Neural cell (in vitro differentiated cells): ENCODE results near the gene PABPN1L. TPM values are rescaled to one million over a fixed set of nuclear protein-coding genes. Genes with fewer than 3 reads are reported as not detected.

ENCODE experiments used
- H2AFZ ChIP-seq: fragments of 200-600, 300-800 bp; sonication (generic), shearing (Covaris generic); 2 replicates; pipeline ENCODE4 v1.6.0; 2014; ENCODE audit warnings: low read depth, mild to moderate bottlenecking, antibody characterized with exemption, low read length, moderate library complexity
- H3F3A ChIP-seq: fragments of 200-600 bp; shearing (Covaris generic); 2 replicates; pipeline ENCODE4 v1.6.1; 2016; ENCODE audit warnings: mild to moderate bottlenecking, moderate library complexity, mixed read lengths, antibody characterized with exemption, low read length; ENCODE audit not compliant: insufficient read depth, poor library complexity, severe bottlenecking
- H3K27ac ChIP-seq: fragments of 200-600, 300-800 bp; sonication (generic), shearing (Covaris generic); 2 replicates; pipeline ENCODE4 v1.5.1; 2014; ENCODE audit warnings: mild to moderate bottlenecking, low read length, moderate library complexity
- H3K27me3 ChIP-seq: fragments of 300-800, 200-600 bp; sonication (generic), shearing (Covaris generic); 2 replicates; pipeline ENCODE4 v1.6.0; 2014; ENCODE audit warnings: mild to moderate bottlenecking, low read depth, low read length, moderate library complexity; ENCODE audit not compliant: insufficient read depth
- H3K36me3 ChIP-seq: fragments of 300-800, 200-600 bp; sonication (generic), shearing (Covaris generic); 2 replicates; pipeline ENCODE4 v1.5.1; 2014; ENCODE audit warnings: mild to moderate bottlenecking, antibody characterized with exemption, low read length, moderate library complexity; ENCODE audit not compliant: insufficient read depth
- H3K4me2 ChIP-seq: fragments of 300-800, 200-600 bp; sonication (generic), shearing (Covaris generic); 2 replicates; pipeline ENCODE4 v1.6.0; 2014; ENCODE audit warnings: mild to moderate bottlenecking, low read length
- H3K4me3 ChIP-seq: fragments of 300-800, 200-600 bp; sonication (generic), shearing (Covaris generic); 2 replicates; pipeline ENCODE4 v1.5.1; 2014; ENCODE audit warnings: mild to moderate bottlenecking, low read length, moderate library complexity
- H3K79me2 ChIP-seq: fragments of 200-600 bp; shearing (Covaris generic); replicated peaks from 2 replicates; pipeline ENCODE4 v1.6.0; 2014; ENCODE audit warnings: mild to moderate bottlenecking, low read length, moderate library complexity; ENCODE audit not compliant: insufficient read depth
- H3K9ac ChIP-seq: fragments of 300-800, 200-600 bp; sonication (generic), shearing (Covaris generic); 2 replicates; pipeline ENCODE4 v1.6.1; 2016; ENCODE audit warnings: mild to moderate bottlenecking, low read length, mixed read lengths
- H3K9me2 ChIP-seq: fragments of 200-600 bp; shearing (Covaris generic); 2 replicates; pipeline ENCODE4 v1.6.1; 2016; ENCODE audit warnings: mild to moderate bottlenecking, low read length, mixed read lengths; ENCODE audit not compliant: insufficient read depth
- H3K9me3 ChIP-seq: fragments of 200-600, 300-800 bp; sonication (generic), shearing (Covaris generic); 2 replicates; pipeline ENCODE4 v1.6.1; 2016; ENCODE audit warnings: mild to moderate bottlenecking, mixed run types, low read length, moderate library complexity, mixed read lengths
- H4K20me1 ChIP-seq: fragments of 200-600 bp; shearing (Covaris generic); 2 replicates; pipeline ENCODE4 v1.6.1; 2016; ENCODE audit warnings: mild to moderate bottlenecking, mixed run types; ENCODE audit not compliant: insufficient read depth
- EP300 ChIP-seq: fragments of 450-650 bp; conservative IDR thresholded peaks from 2 replicates; pipeline ENCODE4 v1.6.1; 2014; ENCODE audit warnings: antibody characterized with exemption, mild to moderate bottlenecking, moderate library complexity; ENCODE audit not compliant: poor library complexity, severe bottlenecking
- EZH2 ChIP-seq: fragments of 200-600, 300-800 bp; shearing (Covaris generic), sonication (generic); IDR thresholded peaks from 2 replicates; pipeline ENCODE4 v1.6.1; 2014; ENCODE audit warnings: antibody characterized with exemption, low read length, borderline replicate concordance, mild to moderate bottlenecking; ENCODE audit not compliant: insufficient read depth, poor library complexity, severe bottlenecking
- MXI1 ChIP-seq: fragments of 450-650 bp; conservative IDR thresholded peaks from 2 replicates; pipeline ENCODE4 v1.6.1; 2014; ENCODE audit warnings: antibody characterized with exemption, mild to moderate bottlenecking; ENCODE audit not compliant: poor library complexity, severe bottlenecking
- POLR2AphosphoS5 ChIP-seq: IDR thresholded peaks from 2 replicates; pipeline ENCODE4 v1.6.1; 2012
- RAD21 ChIP-seq: fragments of 450-650 bp; conservative IDR thresholded peaks from 2 replicates; pipeline ENCODE4 v1.6.1; 2014; ENCODE audit warnings: antibody characterized with exemption, mild to moderate bottlenecking, moderate library complexity
- SMC3 ChIP-seq: fragments of 450-650 bp; conservative IDR thresholded peaks from 2 replicates; pipeline ENCODE4 v1.6.1; 2014; ENCODE audit warnings: antibody characterized with exemption, mild to moderate bottlenecking, moderate library complexity; ENCODE audit not compliant: poor library complexity
- TAF1 ChIP-seq: IDR thresholded peaks from 2 replicates; pipeline ENCODE4 v1.6.1; 2012; ENCODE audit warnings: low read depth
- polyA plus RNA-seq: library from polyadenylated mRNA; depleted of rRNA; stranded (reverse); fragments of >200 nt; gene quantifications from 2 replicates; pipeline ENCODE4 v1.2.3, GENCODE V29; 2014
- TF ChIP-seq, protein P1 (sequence below): IDR thresholded peaks from 2 replicates; pipeline ENCODE4 v1.6.1; 2012; ENCODE audit warnings: borderline replicate concordance
- TF ChIP-seq, protein P2 (sequence below): fragments of 450-650 bp; IDR thresholded peaks from 2 replicates; pipeline ENCODE4 v1.5.1; 2014; ENCODE audit warnings: antibody characterized with exemption, mild to moderate bottlenecking, moderate library complexity; ENCODE audit not compliant: poor library complexity, severe bottlenecking

The PABPN1L gene
- polyA plus RNA-seq, 1 donor from 2014 or later = 0.20 TPM

DNA sequence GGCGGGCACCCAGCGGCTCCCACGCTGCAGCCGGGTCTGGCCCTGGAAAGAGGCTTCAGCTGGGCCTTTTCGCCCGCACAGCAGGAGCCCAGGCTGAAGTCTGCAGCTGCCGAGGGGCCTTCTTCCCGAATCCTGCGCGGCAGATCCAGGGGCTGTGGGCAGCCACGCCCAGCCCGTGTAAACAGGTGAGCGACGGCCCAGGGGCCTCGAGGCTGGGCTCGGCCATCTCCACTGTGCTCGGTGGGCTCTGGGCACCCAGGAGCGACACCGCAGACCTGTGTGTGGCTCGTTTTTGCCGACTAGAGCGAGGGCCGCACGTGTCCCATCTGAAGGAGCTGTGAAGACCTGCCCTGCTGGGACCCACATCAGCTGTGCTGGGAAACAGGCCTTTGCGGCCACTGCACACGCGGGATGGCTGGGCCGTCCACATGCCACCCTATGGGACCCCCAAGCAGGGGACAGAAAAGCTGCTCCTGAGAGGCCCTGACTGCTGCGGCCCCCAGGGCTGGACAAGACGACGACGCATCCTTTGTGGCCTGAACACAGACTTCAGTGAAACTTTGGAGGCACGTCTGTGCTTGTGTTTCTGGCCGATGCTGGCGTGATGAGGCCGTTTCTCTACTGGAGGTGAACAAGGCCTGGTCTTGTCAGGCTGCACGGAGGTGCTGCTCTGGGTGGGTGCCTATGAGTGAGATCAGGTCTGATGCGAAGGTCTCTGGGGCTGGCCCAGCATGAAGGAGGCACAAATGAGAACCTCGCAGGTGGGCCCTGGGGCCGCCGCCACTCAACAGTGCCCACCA lies 49.5 kb downstream of the PABPN1L start:
- H3K4me3 ChIP-seq = no peak overlapping the region
- H3K27ac ChIP-seq = no peak overlapping the region
- H3K4me2 ChIP-seq = no peak overlapping the region
- no peaks in the 10 kb centered on the region for H3K36me3 ChIP-seq
- TF ChIP-seq, protein P1, sequence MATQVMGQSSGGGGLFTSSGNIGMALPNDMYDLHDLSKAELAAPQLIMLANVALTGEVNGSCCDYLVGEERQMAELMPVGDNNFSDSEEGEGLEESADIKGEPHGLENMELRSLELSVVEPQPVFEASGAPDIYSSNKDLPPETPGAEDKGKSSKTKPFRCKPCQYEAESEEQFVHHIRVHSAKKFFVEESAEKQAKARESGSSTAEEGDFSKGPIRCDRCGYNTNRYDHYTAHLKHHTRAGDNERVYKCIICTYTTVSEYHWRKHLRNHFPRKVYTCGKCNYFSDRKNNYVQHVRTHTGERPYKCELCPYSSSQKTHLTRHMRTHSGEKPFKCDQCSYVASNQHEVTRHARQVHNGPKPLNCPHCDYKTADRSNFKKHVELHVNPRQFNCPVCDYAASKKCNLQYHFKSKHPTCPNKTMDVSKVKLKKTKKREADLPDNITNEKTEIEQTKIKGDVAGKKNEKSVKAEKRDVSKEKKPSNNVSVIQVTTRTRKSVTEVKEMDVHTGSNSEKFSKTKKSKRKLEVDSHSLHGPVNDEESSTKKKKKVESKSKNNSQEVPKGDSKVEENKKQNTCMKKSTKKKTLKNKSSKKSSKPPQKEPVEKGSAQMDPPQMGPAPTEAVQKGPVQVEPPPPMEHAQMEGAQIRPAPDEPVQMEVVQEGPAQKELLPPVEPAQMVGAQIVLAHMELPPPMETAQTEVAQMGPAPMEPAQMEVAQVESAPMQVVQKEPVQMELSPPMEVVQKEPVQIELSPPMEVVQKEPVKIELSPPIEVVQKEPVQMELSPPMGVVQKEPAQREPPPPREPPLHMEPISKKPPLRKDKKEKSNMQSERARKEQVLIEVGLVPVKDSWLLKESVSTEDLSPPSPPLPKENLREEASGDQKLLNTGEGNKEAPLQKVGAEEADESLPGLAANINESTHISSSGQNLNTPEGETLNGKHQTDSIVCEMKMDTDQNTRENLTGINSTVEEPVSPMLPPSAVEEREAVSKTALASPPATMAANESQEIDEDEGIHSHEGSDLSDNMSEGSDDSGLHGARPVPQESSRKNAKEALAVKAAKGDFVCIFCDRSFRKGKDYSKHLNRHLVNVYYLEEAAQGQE = no peak
- TF ChIP-seq RAD21 (no peak), EZH2 (no peak), MXI1 (no peak), SMC3 (no peak), TAF1 (no peak), EP300 (no peak), POLR2AphosphoS5 (no peak)
- TF ChIP-seq, protein P2, sequence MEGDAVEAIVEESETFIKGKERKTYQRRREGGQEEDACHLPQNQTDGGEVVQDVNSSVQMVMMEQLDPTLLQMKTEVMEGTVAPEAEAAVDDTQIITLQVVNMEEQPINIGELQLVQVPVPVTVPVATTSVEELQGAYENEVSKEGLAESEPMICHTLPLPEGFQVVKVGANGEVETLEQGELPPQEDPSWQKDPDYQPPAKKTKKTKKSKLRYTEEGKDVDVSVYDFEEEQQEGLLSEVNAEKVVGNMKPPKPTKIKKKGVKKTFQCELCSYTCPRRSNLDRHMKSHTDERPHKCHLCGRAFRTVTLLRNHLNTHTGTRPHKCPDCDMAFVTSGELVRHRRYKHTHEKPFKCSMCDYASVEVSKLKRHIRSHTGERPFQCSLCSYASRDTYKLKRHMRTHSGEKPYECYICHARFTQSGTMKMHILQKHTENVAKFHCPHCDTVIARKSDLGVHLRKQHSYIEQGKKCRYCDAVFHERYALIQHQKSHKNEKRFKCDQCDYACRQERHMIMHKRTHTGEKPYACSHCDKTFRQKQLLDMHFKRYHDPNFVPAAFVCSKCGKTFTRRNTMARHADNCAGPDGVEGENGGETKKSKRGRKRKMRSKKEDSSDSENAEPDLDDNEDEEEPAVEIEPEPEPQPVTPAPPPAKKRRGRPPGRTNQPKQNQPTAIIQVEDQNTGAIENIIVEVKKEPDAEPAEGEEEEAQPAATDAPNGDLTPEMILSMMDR = no peak
- H2AFZ ChIP-seq = no peak overlapping the region
- no peaks in the 10 kb centered on the region for H3K27me3 ChIP-seq
- H3F3A ChIP-seq = no peaks in the 10 kb centered on the region
- H3K9ac ChIP-seq = no peak overlapping the region
- H4K20me1 ChIP-seq = no peaks in the 10 kb centered on the region
- H3K79me2 ChIP-seq = no peaks in the 10 kb centered on the region
- no peaks in the 10 kb centered on the region for H3K9me2 ChIP-seq
- H3K9me3 ChIP-seq = no peaks in the 10 kb centered on the region

DNA sequence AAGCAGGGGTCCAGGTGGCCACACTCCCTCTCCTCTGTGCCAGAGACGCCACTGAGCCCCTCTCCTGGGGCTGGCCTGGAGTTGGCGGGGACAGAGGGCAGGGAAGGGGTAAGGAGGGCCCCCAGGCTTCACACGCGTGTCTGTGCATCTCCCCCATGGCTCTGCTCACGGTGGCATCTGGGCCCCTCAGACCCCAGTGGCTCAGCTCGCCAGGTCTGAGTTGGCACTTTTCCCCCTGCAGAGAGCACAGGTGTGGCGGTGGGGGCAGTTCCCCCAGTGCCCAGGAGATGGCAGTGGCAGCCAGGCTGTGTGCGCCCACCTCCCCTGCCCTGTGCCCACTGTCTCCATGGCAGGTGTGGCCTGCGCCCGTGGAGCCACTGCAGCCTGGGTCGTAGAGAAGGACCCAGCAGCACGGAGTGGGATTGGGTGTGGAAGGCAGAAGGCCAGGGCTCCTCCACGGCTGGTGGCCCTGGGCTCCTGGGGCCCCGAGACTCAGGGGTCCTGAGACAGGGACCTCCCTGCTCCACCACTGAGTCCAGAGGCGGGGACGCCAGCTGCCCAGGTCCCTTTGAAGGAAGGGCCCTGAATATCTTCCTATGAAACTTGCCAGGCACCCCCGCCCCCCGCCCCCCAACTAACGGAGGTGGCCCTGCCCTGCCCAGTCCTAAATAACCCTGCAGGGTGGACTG lies 50.4 kb downstream of the PABPN1L start:
- H3F3A ChIP-seq = no peaks in the 10 kb centered on the region
- TF ChIP-seq SMC3 (peak; percentile 67), RAD21 (peak; percentile 67), TAF1 (no peak), EP300 (no peak), MXI1 (no peak), POLR2AphosphoS5 (no peak), EZH2 (no peak)
- TF ChIP-seq, protein P2 = peak; percentile 66
- TF ChIP-seq, protein P1 = no peak
- no peaks in the 10 kb centered on the region for H3K9me3 ChIP-seq
- H3K4me3 ChIP-seq = no peak overlapping the region
- no peaks in the 10 kb centered on the region for H3K79me2 ChIP-seq
- no peak overlapping the region for H3K4me2 ChIP-seq
- no peaks in the 10 kb centered on the region for H3K9me2 ChIP-seq
- H3K9ac ChIP-seq = no peak overlapping the region
- no peaks in the 10 kb centered on the region for H3K36me3 ChIP-seq
- H3K27ac ChIP-seq = no peak overlapping the region
- H2AFZ ChIP-seq = no peak overlapping the region
- no peaks in the 10 kb centered on the region for H4K20me1 ChIP-seq
- H3K27me3 ChIP-seq = no peaks in the 10 kb centered on the region
